Body of pancreas (tissue), 4 donors: ENCODE data around the gene CEP95.

Source experiments
- CTCF ChIP-seq, 7 experiments: fragments of 450-650 bp in 4 of 7; fragments of 200-600 bp in 3 of 7; sonication (generic) in 3 of 7; IDR thresholded peaks; one replicate each; pipeline ENCODE4 v1.5.1; 2016 to 2019; ENCODE audit warnings: antibody characterized with exemption in 7 of 7
- POLR2A ChIP-seq, 3 donors: fragments of 450-650 bp; IDR thresholded peaks; one replicate each; pipeline ENCODE4 v1.6.1; 2016; ENCODE audit warnings: antibody characterized with exemption in 3 of 3, mild to moderate bottlenecking in 2 of 3

GRCh38 chr17:64579917-64580316 is 73.1 kb downstream of the CEP95 start:
- no peak for TF ChIP-seq CTCF (IDR thresholded peaks at IDR 0.05)
- TF ChIP-seq POLR2A (IDR thresholded peaks at IDR 0.05): no peak
